Muscle layer of duodenum (tissue), 2 donors: ENCODE measurements around the gene WEE1.
"Not testable (repeated sequence)": the region's sequence is repeated elsewhere in the genome, so short reads cannot be mapped to it uniquely, and the experiment has no call there.

Source experiments
- H3K27ac ChIP-seq: one replicate; pipeline ENCODE4 v1.7.0; 2013; ENCODE audit warnings: mild to moderate bottlenecking, low read length
- H3K27me3 ChIP-seq: one replicate; pipeline ENCODE4 v1.7.0; 2013; ENCODE audit warnings: low read depth, mild to moderate bottlenecking, control low read depth, low read length
- H3K36me3 ChIP-seq, 2 donors: one replicate each; pipeline ENCODE4 v1.7.0; 2013; ENCODE audit warnings: low read length in 2 of 2, control low read depth in 1 of 2, mild to moderate bottlenecking in 1 of 2; ENCODE audit not compliant: insufficient read depth in 2 of 2, control insufficient read depth in 1 of 2
- H3K4me1 ChIP-seq, 2 donors: one replicate each; pipeline ENCODE4 v1.7.0; 2013; ENCODE audit warnings: low read length in 2 of 2, mild to moderate bottlenecking in 2 of 2, control low read depth in 1 of 2, moderate library complexity in 1 of 2; ENCODE audit not compliant: insufficient read depth in 2 of 2, control insufficient read depth in 1 of 2
- H3K4me3 ChIP-seq, 2 donors: one replicate each; pipeline ENCODE4 v1.7.0; 2013; ENCODE audit warnings: low read length in 2 of 2, low read depth in 1 of 2, mild to moderate bottlenecking in 1 of 2
- H3K9me3 ChIP-seq, 2 donors: one replicate each; pipeline ENCODE4 v1.7.0; 2013; ENCODE audit warnings: low read length in 2 of 2, control low read depth in 1 of 2, mild to moderate bottlenecking in 1 of 2; ENCODE audit not compliant: control insufficient read depth in 1 of 2
- donor health status: healthy.

The WEE1 gene

GRCh38 chr11:9613830-9614762 lies 40.6 kb downstream of the WEE1 start:
- peaks cover 0 to 6% of the 10 kb centered on the region in 2 donors for H3K36me3 ChIP-seq
- peaks cover 0 to 6% of the 10 kb centered on the region in 2 donors for H3K4me1 ChIP-seq
- peak overlapping the region; percentile 99 for H3K27ac ChIP-seq
- no peaks in the 10 kb centered on the region for H3K27me3 ChIP-seq
- H3K4me3 ChIP-seq: peak overlapping the region; percentile 64 to 79
- no peaks in the 10 kb centered on the region for H3K9me3 ChIP-seq

- Histone ChIP-seq H3K9me3 (no peaks in the 10 kb centered on the region), H3K27ac (peak overlapping the region; percentile 99), H3K36me3 (peaks cover 0 to 6% of the 10 kb centered on the region in 2 donors)
Measured at GRCh38 chr11:9615031-9615451, 41.6 kb downstream of the WEE1 start.

GRCh38 chr11:9616042-9616675 lies 42.7 kb downstream of the WEE1 start:
- Histone ChIP-seq H3K27me3 (no peaks in the 10 kb centered on the region), H3K36me3 (peaks cover 0 to 6% of the 10 kb centered on the region in 2 donors), H3K9me3 (no peaks in the 10 kb centered on the region), H3K4me1 (peaks cover 0 to 6% of the 10 kb centered on the region in 2 donors), H3K4me3 (no peak overlapping the region), H3K27ac (no peak overlapping the region)

More at GRCh38 chr11:9615031-9615451, 41.6 kb downstream of the WEE1 start:
- Histone ChIP-seq H3K4me3 (no peak overlapping the region), H3K4me1 (peaks cover 0 to 6% of the 10 kb centered on the region in 2 donors), H3K27me3 (no peaks in the 10 kb centered on the region)

GRCh38 chr11:9616858-9617257 lies 43.4 kb downstream of the WEE1 start:
- no peaks in the 10 kb centered on the region for H3K27me3 ChIP-seq
- peaks cover 0 to 6% of the 10 kb centered on the region in 2 donors for H3K36me3 ChIP-seq
- no peak overlapping the region for H3K4me3 ChIP-seq
- H3K9me3 ChIP-seq: no peaks in the 10 kb centered on the region
- no peak overlapping the region for H3K27ac ChIP-seq
- H3K4me1 ChIP-seq: peaks cover 0 to 6% of the 10 kb centered on the region in 2 donors

GRCh38 chr11:9617940-9618339 lies 44.5 kb downstream of the WEE1 start:
- Histone ChIP-seq H3K27me3 (no peaks in the 10 kb centered on the region), H3K4me3 (no peak overlapping the region), H3K9me3 (no peaks in the 10 kb centered on the region), H3K4me1 (peaks cover 0 to 6% of the 10 kb centered on the region in 2 donors), H3K36me3 (peaks cover 0 to 6% of the 10 kb centered on the region in 2 donors), H3K27ac (no peak overlapping the region)

GRCh38 chr11:9619004-9619403 lies 45.5 kb downstream of the WEE1 start:
- Histone ChIP-seq H3K27me3 (no peaks in the 10 kb centered on the region), H3K27ac (no peak overlapping the region), H3K9me3 (no peaks in the 10 kb centered on the region), H3K4me1 (peaks cover 0 to 6% of the 10 kb centered on the region in 2 donors), H3K4me3 (no peak overlapping the region), H3K36me3 (no peaks in the 10 kb centered on the region)

GRCh38 chr11:9619971-9620370 lies 46.5 kb downstream of the WEE1 start:
- Histone ChIP-seq H3K36me3 (no peaks in the 10 kb centered on the region), H3K27ac (no peak overlapping the region), H3K4me3 (no peak overlapping the region), H3K4me1 (peaks cover 0 to 1% of the 10 kb centered on the region in 2 donors), H3K9me3 (no peaks in the 10 kb centered on the region), H3K27me3 (no peaks in the 10 kb centered on the region)

GRCh38 chr11:9622353-9622752 lies 48.9 kb downstream of the WEE1 start:
- not testable (repeated sequence) for H3K4me1 ChIP-seq, H3K27me3 ChIP-seq, H3K9me3 ChIP-seq, H3K36me3 ChIP-seq, H3K4me3 ChIP-seq, H3K27ac ChIP-seq

GRCh38 chr11:9623053-9623452 lies 49.6 kb downstream of the WEE1 start:
- H3K4me3 ChIP-seq, H3K27me3 ChIP-seq, H3K27ac ChIP-seq, H3K9me3 ChIP-seq, H3K36me3 ChIP-seq, H3K4me1 ChIP-seq: not testable (repeated sequence)

- Histone ChIP-seq H3K27ac (no peak overlapping the region), H3K9me3 (no peaks in the 10 kb centered on the region), H3K27me3 (no peaks in the 10 kb centered on the region), H3K36me3 (no peaks in the 10 kb centered on the region), H3K4me1 (no peaks in the 10 kb centered on the region), H3K4me3 (no peak overlapping the region)
Measured at GRCh38 chr11:9624448-9624847, 51.0 kb downstream of the WEE1 start.

GRCh38 chr11:9625162-9625561 lies 51.7 kb downstream of the WEE1 start:
- Histone ChIP-seq H3K9me3 (no peaks in the 10 kb centered on the region), H3K36me3 (no peaks in the 10 kb centered on the region), H3K4me3 (no peak overlapping the region), H3K27ac (no peak overlapping the region), H3K27me3 (no peaks in the 10 kb centered on the region), H3K4me1 (no peaks in the 10 kb centered on the region)
